Right lung (tissue), 5 donors: ENCODE data around the gene TSPAN7. TPM values are rescaled to one million over a fixed set of nuclear protein-coding genes. Genes with fewer than 3 reads are reported as not detected.

ENCODE experiments used
- DNase-seq, 2 donors: peaks; one replicate each; pipeline ENCODE4 v3.0.0-alpha.2; 2013
- polyA plus RNA-seq, 5 donors: library from polyadenylated mRNA; unstranded; fragments of 120-200 nt; gene quantifications; one replicate each; pipeline versions ENCODE4 v1.2.1 to v1.2.3, GENCODE V29; 2013; ENCODE audit warnings: inconsistent platforms in 1 of 5, low replicate concordance in 1 of 5; ENCODE audit not compliant: insufficient read length in 5 of 5, insufficient read depth in 1 of 5

Gene TSPAN7
- polyA plus RNA-seq, 5 donors: 38.6 to 57.7 (median 49.9) TPM

DNA sequence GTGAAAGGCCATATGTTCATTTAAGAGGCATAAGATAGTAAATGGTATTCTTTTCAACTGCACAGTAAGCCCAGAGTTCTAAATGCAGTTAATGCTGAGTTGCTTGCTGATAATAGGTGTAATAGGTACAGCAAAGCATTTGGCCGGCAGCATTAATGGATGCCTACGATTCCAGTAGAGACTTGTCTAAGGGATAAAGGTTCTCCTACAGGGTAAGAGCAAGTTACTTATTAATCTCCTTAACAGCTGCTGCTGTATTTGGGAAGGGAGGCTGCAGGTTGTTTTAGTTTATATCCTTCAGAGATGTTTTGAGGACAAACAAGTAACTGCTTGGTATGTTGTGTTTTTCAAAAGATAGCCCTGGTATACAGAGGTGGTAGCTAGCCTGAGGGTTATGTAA is 16.8 kb downstream of the TSPAN7 start:
- DNase-seq: no peak

DNA sequence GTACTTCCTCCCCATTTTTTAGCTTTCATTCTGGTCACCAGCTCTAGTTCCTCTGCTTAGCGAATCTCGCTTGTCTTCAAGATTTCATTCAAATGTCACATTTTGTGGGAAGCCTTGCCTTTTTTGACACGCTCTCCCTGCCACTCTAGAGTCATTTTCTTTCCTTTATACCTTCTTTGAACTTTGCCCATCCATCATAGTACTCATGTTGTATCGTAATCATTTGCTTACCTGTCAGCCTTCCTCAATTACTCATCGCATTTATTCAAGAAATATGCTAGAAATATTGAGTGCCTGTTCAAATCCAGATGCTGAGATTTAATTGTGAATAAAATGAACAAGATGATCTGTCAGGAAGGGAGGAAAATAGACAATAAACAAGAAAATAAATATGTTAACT is 21.8 kb downstream of the TSPAN7 start:
- no peak for DNase-seq

DNA sequence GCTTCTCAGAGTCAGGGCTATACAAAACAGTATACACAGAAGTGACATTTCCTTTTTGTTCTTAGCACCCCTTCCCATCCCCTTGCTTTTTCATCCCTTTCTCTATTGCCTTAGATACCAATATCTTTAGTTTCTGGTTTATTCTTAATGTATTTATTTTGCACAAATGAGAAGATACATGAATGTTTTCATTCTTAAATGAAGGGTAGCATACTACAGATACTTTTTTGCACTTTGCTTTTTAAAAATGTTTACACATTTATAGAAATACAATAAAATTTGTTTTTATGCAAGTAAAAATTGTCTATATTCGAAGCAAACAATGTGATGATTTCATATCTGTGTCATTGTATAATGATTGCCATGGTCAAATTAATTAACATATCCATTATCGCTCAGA is 33.1 kb downstream of the TSPAN7 start:
- no peak for DNase-seq

GRCh38 chrX:38595801-38596200 is 34.5 kb downstream of the TSPAN7 start:
- no peak for DNase-seq

- DNase-seq: no peak
These were observed 35.6 kb downstream of the TSPAN7 start for GRCh38 chrX:38596939-38597338.

DNA sequence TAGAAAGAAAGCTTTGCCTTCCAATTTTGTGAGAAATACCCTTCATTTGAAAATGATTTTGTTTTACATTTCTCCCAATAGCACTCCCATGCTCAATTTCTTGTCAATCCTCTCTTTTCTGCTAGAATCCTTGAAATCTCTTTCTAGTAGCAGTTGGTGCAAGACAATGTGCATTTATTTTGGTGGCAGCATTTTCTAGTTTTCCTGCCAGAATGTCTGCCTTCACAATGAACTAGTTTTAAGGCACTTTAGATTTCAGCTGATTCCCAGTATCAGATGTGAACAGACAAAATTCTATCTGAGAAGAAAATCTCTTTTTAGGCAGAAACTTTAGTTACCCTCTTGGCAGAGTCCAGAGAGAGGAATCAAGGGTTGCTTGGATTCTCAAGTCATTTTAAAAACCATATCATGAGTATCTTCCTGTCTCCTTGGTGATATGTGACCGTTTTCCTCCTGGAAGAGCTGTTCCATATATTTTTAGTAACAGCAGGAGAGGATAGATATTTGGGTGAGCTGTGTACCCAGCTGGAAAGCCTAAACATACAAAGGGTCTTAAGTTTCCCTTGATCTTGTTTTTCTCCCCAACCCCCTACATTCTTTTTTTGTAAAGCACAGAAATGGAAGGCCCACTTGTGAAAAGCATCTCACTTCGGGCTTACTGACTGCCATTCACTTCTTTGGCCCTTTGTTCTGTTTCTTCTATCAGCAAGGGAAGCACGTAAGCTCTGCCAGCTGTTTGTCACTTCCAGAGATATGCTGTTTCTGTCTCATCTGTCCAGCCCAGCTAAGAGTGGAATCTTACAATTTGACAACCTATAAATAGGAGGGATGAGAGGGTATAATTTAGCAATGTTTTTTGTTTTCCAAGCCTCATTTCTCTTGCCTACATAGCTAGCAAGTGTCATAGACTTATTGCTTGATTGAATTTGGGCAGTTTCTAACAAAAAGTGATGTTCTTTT is 38.7 kb downstream of the TSPAN7 start:
- no peak for DNase-seq

DNA sequence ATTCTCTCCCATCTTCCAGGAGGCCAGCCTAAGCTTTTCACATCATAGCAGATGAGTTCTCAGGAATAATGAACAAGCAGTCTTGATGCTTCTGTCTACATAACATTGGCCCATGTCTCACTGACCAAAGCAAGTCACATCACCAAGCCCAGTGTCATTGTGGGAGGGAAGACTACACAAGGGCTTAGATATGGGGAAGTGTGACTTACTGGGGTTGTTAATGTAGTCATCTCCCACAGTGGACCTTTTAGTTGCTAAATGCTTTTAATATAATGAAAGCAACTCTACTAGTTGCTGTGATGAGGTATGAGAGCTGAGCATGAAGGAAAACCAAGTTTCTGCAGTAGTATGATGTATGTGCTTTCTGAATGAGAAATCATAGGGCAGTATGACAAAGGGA is 40.5 kb downstream of the TSPAN7 start:
- DNase-seq: no peak

- DNase-seq: no peak
These were observed 45.5 kb downstream of the TSPAN7 start for GRCh38 chrX:38606821-38607220.

DNA sequence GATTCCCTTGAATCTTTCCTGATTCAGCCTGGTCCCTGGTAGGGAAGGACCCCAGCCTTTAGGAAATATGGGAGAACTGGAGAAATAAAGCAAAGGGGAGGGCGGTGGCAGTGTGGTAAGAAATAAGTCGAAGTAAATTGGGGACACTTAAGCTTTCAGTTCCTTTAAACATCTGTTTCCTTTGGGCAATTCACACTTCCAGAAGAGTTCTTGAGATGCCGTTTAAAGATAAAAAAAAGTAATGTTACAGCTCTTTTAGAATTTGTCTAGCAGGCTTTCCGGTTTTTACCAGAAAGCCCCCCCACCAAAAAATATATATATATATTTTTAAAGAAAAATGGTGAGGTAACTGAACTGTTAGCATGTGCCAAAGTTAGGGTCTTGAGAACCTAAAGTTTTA is 46.6 kb downstream of the TSPAN7 start:
- no peak for DNase-seq

DNA sequence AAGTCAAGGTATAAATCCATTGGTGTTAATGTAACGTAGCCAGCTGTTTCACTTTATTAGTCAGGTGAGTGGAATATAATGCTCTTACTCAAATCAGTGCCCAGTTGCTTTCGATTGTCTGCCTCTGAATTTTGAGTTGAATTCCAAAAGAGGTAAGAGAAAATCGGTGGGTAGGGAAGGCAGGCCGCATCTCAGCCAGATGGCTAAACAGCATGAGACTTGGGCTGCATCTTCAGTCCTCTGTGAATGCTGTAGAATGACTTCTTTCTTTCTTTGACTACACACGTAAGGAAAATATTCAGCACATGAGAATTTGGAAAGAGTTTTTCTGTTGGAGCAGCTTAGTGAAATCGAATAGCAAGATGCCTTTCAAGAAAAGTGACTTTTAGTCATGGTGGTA is 49.5 kb downstream of the TSPAN7 start:
- no peak for DNase-seq

DNA sequence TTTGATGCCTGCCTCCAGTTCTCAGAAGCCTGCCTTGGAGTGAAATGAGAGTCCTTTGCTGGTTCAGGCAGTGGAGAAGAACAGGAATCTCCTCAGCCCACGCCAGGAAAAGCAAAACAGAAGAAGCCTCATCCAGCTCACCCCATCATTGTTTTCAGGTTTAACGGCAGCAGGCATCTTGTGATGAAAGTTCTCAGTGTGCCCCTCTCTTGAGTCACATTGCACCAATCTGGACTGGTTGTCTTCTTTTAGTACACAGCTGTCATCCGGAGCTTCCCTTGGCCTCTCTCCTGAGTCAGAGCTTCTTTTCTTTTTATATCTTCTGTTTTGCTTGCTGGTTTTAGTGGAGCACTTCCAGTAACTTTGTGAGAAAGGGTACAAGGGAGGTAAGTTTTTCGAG is 50.9 kb downstream of the TSPAN7 start:
- DNase-seq: no peak

GRCh38 chrX:38614485-38614884 is 53.1 kb downstream of the TSPAN7 start:
- no peak for DNase-seq

- DNase-seq: no peak
These were observed 55.6 kb downstream of the TSPAN7 start for GRCh38 chrX:38616904-38617303.

DNA sequence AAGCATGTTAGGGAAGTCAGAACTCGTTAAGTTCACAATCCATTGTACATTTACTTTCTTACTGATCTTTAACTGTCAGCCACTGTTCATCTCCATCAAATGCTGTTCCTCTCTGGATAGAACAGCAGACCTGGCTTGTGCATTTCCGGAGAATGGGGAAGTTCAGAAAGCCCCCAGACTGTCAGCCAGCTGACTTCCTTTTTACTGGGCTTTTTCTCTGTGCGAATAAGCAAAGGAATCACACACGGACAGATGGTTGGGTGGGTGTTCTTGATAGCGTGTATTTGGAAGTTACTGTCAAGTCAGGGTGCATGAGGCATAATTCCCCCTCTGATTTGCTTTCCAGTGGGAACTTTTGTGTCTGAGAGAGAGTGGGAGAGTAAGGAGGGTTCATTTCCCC is 56.8 kb downstream of the TSPAN7 start:
- DNase-seq: no peak

DNA sequence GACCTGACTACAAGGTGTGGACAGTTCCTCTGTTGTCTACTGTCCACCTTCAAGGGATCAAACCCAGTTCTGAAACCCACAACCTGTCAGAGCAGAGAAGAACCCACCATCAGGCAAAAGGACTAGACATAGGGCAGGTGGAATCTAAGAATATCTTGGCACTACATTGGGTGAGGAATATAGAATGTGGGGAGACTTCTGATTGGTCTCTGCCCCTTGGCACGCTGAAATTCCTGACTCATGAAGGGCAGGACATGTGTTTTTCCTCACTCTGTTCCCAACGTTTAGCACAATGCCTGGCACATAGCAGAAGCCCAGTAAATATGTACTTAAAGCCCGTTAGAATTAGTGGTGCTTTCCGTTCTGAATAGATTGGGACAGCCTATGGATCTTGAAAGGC is 59.3 kb downstream of the TSPAN7 start:
- DNase-seq: no peak

GRCh38 chrX:38626296-38626695 is 65.0 kb downstream of the TSPAN7 start:
- DNase-seq: no peak

GRCh38 chrX:38627683-38628082 is 66.3 kb downstream of the TSPAN7 start:
- no peak for DNase-seq

DNA sequence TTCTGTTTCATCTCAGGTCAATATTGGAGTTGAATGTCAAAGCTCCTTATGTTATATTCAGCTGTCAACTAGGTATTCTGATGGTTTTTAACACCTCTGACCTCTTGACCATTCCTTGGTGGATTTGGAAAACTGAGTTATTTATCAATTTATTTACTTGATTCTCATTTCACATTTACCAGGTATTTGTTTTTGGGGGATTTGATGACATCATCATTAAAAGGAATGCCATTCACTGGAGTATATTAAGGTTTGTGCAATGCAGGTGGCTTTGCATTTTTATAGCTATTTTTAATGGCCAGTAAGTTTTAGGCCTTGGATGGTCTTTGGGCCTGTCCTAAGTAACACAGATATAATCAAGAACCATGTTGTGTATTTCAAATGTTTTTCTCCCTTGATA is 67.2 kb downstream of the TSPAN7 start:
- DNase-seq: no peak

GRCh38 chrX:38632516-38632915 is 71.2 kb downstream of the TSPAN7 start:
- no peak for DNase-seq

- no peak for DNase-seq
These were observed 73.3 kb downstream of the TSPAN7 start for GRCh38 chrX:38634665-38635064.

- no peak for DNase-seq
These were observed 75.8 kb downstream of the TSPAN7 start for GRCh38 chrX:38636949-38637819.

DNA sequence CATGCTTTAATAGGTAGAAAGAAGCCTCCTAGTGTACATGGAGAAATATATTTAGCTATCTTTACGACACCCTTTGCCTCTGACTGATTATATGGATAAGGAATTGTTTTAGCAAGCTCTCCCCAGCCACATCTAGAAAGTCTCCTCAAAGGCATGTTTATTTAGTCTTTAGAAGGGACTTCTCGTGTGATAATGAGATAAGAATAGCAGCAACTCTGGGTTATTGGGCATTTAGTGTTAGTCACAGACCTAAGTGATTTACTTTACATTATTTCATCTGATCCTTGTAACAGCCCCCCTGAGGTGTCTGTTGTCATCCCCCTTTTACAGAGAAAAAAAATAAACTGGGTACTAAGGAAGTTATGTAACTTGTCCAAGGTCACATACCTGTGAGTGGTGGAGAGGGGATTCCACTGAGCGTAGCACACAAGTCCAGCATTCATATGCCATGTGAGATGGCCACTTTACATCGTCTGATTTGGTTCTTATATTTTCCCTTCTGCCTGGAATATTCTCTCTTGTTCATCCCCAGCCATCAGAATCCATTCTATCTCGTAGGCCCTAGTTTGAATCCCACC is 77.7 kb downstream of the TSPAN7 start:
- DNase-seq: no peak

- no peak for DNase-seq
These were observed 78.4 kb downstream of the TSPAN7 start for GRCh38 chrX:38639730-38640129.
